CD8-positive, alpha-beta memory T cell (primary cell): Measurements from ENCODE around the gene GLB1L3. TPM values are rescaled to one million over a fixed set of nuclear protein-coding genes. Genes with fewer than 3 reads are reported as not detected.

Experiments
- CTCF ChIA-PET: fragments of 350-600 bp; sonication (Branson Sonifier 250); formaldehyde crosslinking; loops from one replicate; lab custom pipeline; 2021; ENCODE audit warnings: antibody characterized with exemption; lab: Charles Lee
- POLR2A ChIA-PET: fragments of 350-600 bp; sonication (Branson Sonifier 250); formaldehyde crosslinking; loops from one replicate; lab custom pipeline; 2021; ENCODE audit warnings: antibody characterized with exemption; lab: Charles Lee
- DNase-seq, 5 donors: peaks; one replicate each; pipeline versions ENCODE4 v3.0.0 to v3.0.0-alpha.2; 2020 to 2022; ENCODE audit warnings: mixed read lengths in 1 of 5
- H3K27ac ChIP-seq: one replicate; pipeline ENCODE4 v1.7.0; 2013; ENCODE audit warnings: low read depth, mild to moderate bottlenecking, low read length, moderate library complexity
- H3K27me3 ChIP-seq: 2 replicates; pipeline ENCODE4 v1.7.0; 2013; ENCODE audit warnings: low read length, mild to moderate bottlenecking; ENCODE audit not compliant: insufficient read depth, poor library complexity, severe bottlenecking
- H3K36me3 ChIP-seq: 2 replicates; pipeline ENCODE4 v1.7.0; 2013; ENCODE audit warnings: mild to moderate bottlenecking, low read length, moderate library complexity; ENCODE audit not compliant: insufficient read depth
- H3K4me1 ChIP-seq: 2 replicates; pipeline ENCODE4 v1.7.0; 2013; ENCODE audit warnings: mild to moderate bottlenecking, low read length, moderate library complexity; ENCODE audit not compliant: insufficient read depth
- H3K4me3 ChIP-seq: 2 replicates; pipeline ENCODE4 v1.7.0; 2013; ENCODE audit warnings: mild to moderate bottlenecking, low read length
- H3K9me3 ChIP-seq: 2 replicates; pipeline ENCODE4 v1.7.0; 2013; ENCODE audit warnings: mild to moderate bottlenecking, low read length
- H3K27ac Mint-ChIP-seq, 8 donors: one replicate each; pipeline ENCODE4 v1.8.0; 2020 to 2021; ENCODE audit warnings: mixed read lengths in 8 of 8, mild to moderate bottlenecking in 6 of 8, inconsistent platforms in 3 of 8, moderate library complexity in 3 of 8
- H3K27me3 Mint-ChIP-seq, 2 donors: one replicate each; pipeline ENCODE4 v1.8.0; 2020 to 2021; ENCODE audit warnings: mixed read lengths in 2 of 2, mild to moderate bottlenecking in 1 of 2, moderate library complexity in 1 of 2
- H3K36me3 Mint-ChIP-seq, 3 donors: one replicate each; pipeline ENCODE4 v1.8.0; 2020 to 2021; ENCODE audit warnings: mixed read lengths in 3 of 3, inconsistent platforms in 1 of 3, mild to moderate bottlenecking in 1 of 3
- H3K4me1 Mint-ChIP-seq, 3 donors: one replicate each; pipeline ENCODE4 v1.8.0; 2020 to 2021; ENCODE audit warnings: mixed read lengths in 3 of 3, inconsistent platforms in 1 of 3, mild to moderate bottlenecking in 1 of 3
- H3K4me3 Mint-ChIP-seq, 7 donors: one replicate each; pipeline ENCODE4 v1.8.0; 2020 to 2021; ENCODE audit warnings: mixed read lengths in 7 of 7, mild to moderate bottlenecking in 6 of 7, moderate library complexity in 4 of 7, inconsistent platforms in 2 of 7
- H3K9me3 Mint-ChIP-seq, 5 donors: one replicate each; pipeline ENCODE4 v1.8.0; 2020 to 2022; ENCODE audit warnings: mixed read lengths in 5 of 5, mild to moderate bottlenecking in 3 of 5, moderate library complexity in 2 of 5, inconsistent platforms in 1 of 5
- polyA plus RNA-seq: library from polyadenylated mRNA; unstranded; fragments of 300-500 nt; fragmentation: Illumina TruSeq; gene quantifications from one replicate; pipeline ENCODE4 v1.2.3, GENCODE V29; 2021
- total RNA-seq, 2 experiments: library from RNA; stranded (reverse); gene quantifications; one replicate each; pipeline ENCODE4 v1.2.3, GENCODE V29; 2021

GLB1L3 gene
- total and polyA plus RNA-seq, 3 experiments from 2014 or later: 2.0 to 3.0 (median 2.3) TPM

DNA sequence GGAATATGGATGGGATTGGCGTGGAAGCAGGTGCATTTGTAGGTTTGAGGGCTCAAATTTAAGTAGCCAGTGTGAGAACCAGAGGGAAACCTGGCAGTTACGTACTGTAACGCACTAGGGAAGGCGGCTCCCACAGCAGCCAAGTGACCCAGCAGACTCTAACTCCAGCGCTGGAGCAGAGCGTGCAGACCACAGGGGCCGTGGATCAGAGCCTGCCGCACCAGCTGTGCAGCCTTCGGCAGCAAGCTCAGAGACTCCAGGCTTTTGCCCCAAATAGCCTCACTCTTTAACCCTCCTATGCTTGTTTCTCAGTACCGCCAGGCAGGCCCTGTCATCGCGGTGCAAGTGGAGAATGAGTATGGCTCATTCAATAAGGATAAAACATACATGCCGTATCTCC lies 12.3 kb downstream of the GLB1L3 start:
- no peaks in the 10 kb centered on the region for H3K4me1 ChIP-seq
- H3K27ac Mint-ChIP-seq: no peak overlapping the region
- no peaks in the 10 kb centered on the region for H3K4me1 Mint-ChIP-seq
- H3K4me3 ChIP-seq: no peak overlapping the region
- H3K9me3 Mint-ChIP-seq: no peaks in the 10 kb centered on the region
- no peak for DNase-seq
- peaks cover 0 to 9% of the 10 kb centered on the region in 2 donors for H3K27me3 Mint-ChIP-seq
- no peak overlapping the region for H3K27ac ChIP-seq
- H3K9me3 ChIP-seq: no peaks in the 10 kb centered on the region
- POLR2A ChIA-PET: no interaction called here
- no peaks in the 10 kb centered on the region for H3K27me3 ChIP-seq
- no peaks in the 10 kb centered on the region for H3K36me3 ChIP-seq
- H3K36me3 Mint-ChIP-seq: no peaks in the 10 kb centered on the region
- H3K4me3 Mint-ChIP-seq: no peak overlapping the region
- CTCF ChIA-PET: interaction anchor here (0.9 kb wide), 1 partner anchor 11 kb away, joined by 3 read pairs; no protein-coding TSS in a partner anchor

GRCh38 chr11:134289167-134289566 lies 13.0 kb downstream of the GLB1L3 start:
- H3K36me3 ChIP-seq: no peaks in the 10 kb centered on the region
- POLR2A ChIA-PET: no interaction called here

DNA sequence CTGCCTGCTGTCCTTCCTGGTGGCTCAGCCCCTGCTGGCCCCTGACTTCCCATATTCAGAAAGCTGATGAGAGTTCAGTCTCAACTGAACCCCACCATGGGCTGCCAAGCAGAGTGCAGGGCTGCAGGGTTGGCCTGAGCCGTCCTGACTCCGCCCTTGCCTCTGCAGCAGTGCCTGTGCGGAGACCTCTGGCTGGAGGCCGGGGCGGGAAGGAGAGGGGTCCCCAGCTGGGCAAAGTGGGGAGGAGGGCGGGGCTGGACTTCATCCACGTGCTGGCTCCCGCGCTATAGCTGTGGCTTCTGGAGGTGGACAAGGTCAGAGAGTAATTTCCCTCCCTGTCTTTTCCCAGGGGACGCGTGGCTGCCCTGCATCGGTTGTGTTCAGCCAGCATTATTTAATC lies 13.6 kb downstream of the GLB1L3 start:
- Histone ChIP-seq H3K27ac (no peak overlapping the region), H3K9me3 (no peaks in the 10 kb centered on the region), H3K27me3 (no peaks in the 10 kb centered on the region), H3K4me1 (no peaks in the 10 kb centered on the region), H3K36me3 (no peaks in the 10 kb centered on the region), H3K4me3 (no peak overlapping the region)
- Mint-ChIP-seq H3K27ac (peak overlapping the region in 1 of 8 donors; percentile 78), H3K4me1 (no peaks in the 10 kb centered on the region), H3K9me3 (no peaks in the 10 kb centered on the region), H3K4me3 (no peak overlapping the region), H3K36me3 (no peaks in the 10 kb centered on the region), H3K27me3 (peaks cover 4 to 12% of the 10 kb centered on the region in 2 donors)
- ChIA-PET POLR2A (no interaction called here), CTCF (no interaction called here)
- DNase-seq: no peak

More at GRCh38 chr11:134289167-134289566, 13.0 kb downstream of the GLB1L3 start:
- Mint-ChIP-seq H3K4me3 (no peak overlapping the region), H3K27ac (no peak overlapping the region), H3K27me3 (peaks cover 0 to 12% of the 10 kb centered on the region in 2 donors), H3K4me1 (no peaks in the 10 kb centered on the region), H3K36me3 (no peaks in the 10 kb centered on the region), H3K9me3 (no peaks in the 10 kb centered on the region)
- Histone ChIP-seq H3K9me3 (no peaks in the 10 kb centered on the region), H3K27ac (no peak overlapping the region), H3K4me3 (no peak overlapping the region), H3K4me1 (no peaks in the 10 kb centered on the region), H3K27me3 (no peaks in the 10 kb centered on the region)
- CTCF ChIA-PET: no interaction called here
- DNase-seq: no peak

DNA sequence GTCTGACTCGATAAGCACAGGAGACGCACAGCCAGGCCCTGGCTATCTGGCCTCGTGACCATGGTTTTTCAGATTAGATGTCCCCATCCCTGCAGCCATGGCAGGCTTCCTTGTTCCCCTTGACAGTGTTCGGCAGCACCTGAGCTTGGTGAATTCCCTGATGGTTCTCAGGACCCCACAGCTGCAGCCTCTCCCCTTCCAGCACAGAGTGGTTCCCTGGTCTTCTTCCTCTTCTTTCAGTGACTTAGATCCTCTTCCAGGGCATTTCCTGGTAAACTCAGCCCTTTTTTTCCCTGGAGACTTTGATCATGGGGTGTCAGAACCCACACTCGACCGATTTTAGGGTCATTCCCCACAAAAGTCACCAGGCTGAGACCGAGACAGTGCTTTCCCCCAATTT lies 14.5 kb downstream of the GLB1L3 start:
- ChIA-PET POLR2A (no interaction called here), CTCF (no interaction called here)
- H3K36me3 ChIP-seq: no peaks in the 10 kb centered on the region
- Mint-ChIP-seq H3K9me3 (no peaks in the 10 kb centered on the region), H3K4me3 (no peak overlapping the region), H3K27me3 (peaks cover 4 to 8% of the 10 kb centered on the region in 2 donors), H3K4me1 (no peaks in the 10 kb centered on the region), H3K36me3 (no peaks in the 10 kb centered on the region), H3K27ac (peak overlapping the region in 1 of 8 donors; percentile 56)
- no peaks in the 10 kb centered on the region for H3K9me3 ChIP-seq
- no peaks in the 10 kb centered on the region for H3K4me1 ChIP-seq
- no peaks in the 10 kb centered on the region for H3K27me3 ChIP-seq
- no peak overlapping the region for H3K27ac ChIP-seq
- H3K4me3 ChIP-seq: no peak overlapping the region
- DNase-seq: no peak

- H3K36me3 ChIP-seq: no peaks in the 10 kb centered on the region
- ChIA-PET CTCF (no interaction called here), POLR2A (no interaction called here)
- H3K27me3 Mint-ChIP-seq: peaks cover 4 to 8% of the 10 kb centered on the region in 2 donors
- no peak overlapping the region for H3K4me3 Mint-ChIP-seq
- no peaks in the 10 kb centered on the region for H3K9me3 Mint-ChIP-seq
- no peaks in the 10 kb centered on the region for H3K27me3 ChIP-seq
- H3K4me1 Mint-ChIP-seq: no peaks in the 10 kb centered on the region
- H3K9me3 ChIP-seq: no peaks in the 10 kb centered on the region
- DNase-seq: no peak
- H3K27ac Mint-ChIP-seq: no peak overlapping the region
- H3K4me3 ChIP-seq: no peak overlapping the region
- no peaks in the 10 kb centered on the region for H3K4me1 ChIP-seq
- H3K36me3 Mint-ChIP-seq: no peaks in the 10 kb centered on the region
- no peak overlapping the region for H3K27ac ChIP-seq
Observed at GRCh38 chr11:134291196-134291595, 15.0 kb downstream of the GLB1L3 start.

DNA sequence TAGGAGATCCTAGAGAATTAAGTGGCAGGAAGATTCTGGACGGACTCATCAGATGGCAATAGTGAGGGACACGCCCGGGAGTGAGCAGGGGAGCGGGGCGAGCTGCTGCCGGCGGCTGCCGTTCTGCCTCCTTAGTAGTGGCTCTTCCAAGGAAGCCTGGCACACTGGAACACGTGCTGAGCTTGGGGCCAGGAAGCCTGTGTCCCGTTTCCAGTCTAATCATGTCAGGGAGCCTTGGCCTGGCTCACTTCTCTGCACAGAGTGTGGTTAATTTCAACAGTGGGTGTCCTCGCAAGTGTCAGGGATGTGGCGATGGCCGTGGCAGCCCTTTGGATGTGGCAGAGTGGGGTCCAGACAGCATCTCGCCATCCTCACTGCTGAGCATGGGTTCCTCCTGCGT lies 16.5 kb downstream of the GLB1L3 start:
- Mint-ChIP-seq H3K27me3 (peaks cover 4 to 8% of the 10 kb centered on the region in 2 donors), H3K9me3 (no peaks in the 10 kb centered on the region), H3K27ac (no peak overlapping the region), H3K4me1 (no peaks in the 10 kb centered on the region), H3K36me3 (no peaks in the 10 kb centered on the region), H3K4me3 (no peak overlapping the region)
- POLR2A ChIA-PET: no interaction called here
- no peaks in the 10 kb centered on the region for H3K27me3 ChIP-seq
- CTCF ChIA-PET: interaction anchor here (1.1 kb wide), 1 partner anchor 17 kb away, joined by 3 read pairs; no protein-coding TSS in a partner anchor
- H3K9me3 ChIP-seq: no peaks in the 10 kb centered on the region
- DNase-seq: no peak
- H3K36me3 ChIP-seq: no peaks in the 10 kb centered on the region
- H3K4me3 ChIP-seq: no peak overlapping the region
- H3K27ac ChIP-seq: no peak overlapping the region
- H3K4me1 ChIP-seq: no peaks in the 10 kb centered on the region

DNA sequence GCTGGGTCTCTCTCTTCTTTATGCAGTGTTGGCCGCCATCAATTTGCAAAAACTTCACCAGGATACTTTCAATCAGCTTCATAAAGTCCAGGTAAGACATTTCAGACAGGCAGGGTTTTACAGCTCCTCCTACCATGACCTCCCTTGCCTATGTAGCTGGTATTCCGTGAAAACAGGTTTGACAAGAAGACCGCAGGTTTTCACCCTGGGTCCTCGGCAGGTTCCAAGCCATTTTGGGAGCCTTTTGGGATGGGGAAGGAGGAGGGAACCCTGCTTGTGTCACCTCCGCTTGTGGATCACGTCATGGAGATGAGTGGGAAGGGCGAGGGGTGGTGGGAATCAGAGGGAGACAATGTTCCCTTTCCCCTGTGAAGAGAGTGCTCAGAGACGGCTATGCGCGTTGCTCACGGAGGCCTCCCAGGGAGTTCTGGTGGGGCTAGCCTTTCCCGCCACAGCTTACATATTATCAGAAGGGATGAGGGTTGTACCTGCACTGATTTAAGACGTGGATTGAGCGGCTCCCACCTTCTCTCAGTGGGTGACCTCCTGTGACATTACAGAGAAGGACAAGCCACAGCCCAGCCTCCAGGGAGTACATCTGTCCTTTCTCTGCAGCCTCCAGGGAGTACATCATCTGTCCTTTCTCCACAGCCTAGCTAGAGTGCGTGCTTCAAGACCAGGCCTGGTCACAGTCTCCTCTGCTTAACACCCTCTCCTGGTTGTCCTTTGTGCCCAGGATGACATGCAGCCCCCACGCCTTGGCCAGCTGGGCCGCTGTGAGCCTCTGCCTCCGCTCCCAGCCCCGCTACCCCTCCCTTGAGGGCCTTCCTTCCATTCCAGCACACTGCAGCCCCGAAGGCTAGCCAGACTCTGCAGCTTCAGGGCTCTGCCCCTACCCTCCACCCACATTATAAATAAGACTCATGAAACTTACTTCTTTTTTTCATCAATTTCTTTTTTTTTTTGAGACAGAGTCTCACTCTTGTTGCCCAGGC lies 17.2 kb downstream of the GLB1L3 start:
- H3K4me3 Mint-ChIP-seq: no peak overlapping the region
- Histone ChIP-seq H3K4me3 (no peak overlapping the region), H3K27me3 (no peaks in the 10 kb centered on the region), H3K4me1 (no peaks in the 10 kb centered on the region), H3K9me3 (no peaks in the 10 kb centered on the region), H3K27ac (no peak overlapping the region), H3K36me3 (no peaks in the 10 kb centered on the region)
- no peak overlapping the region for H3K27ac Mint-ChIP-seq
- H3K9me3 Mint-ChIP-seq: no peaks in the 10 kb centered on the region
- no peaks in the 10 kb centered on the region for H3K4me1 Mint-ChIP-seq
- ChIA-PET CTCF (interaction anchor here (1.1 kb wide), 1 partner anchor 18 kb away, joined by 3 read pairs; no protein-coding TSS in a partner anchor), POLR2A (no interaction called here)
- H3K36me3 Mint-ChIP-seq: no peaks in the 10 kb centered on the region
- DNase-seq: no peak
- peaks cover 4 to 8% of the 10 kb centered on the region in 2 donors for H3K27me3 Mint-ChIP-seq

DNA sequence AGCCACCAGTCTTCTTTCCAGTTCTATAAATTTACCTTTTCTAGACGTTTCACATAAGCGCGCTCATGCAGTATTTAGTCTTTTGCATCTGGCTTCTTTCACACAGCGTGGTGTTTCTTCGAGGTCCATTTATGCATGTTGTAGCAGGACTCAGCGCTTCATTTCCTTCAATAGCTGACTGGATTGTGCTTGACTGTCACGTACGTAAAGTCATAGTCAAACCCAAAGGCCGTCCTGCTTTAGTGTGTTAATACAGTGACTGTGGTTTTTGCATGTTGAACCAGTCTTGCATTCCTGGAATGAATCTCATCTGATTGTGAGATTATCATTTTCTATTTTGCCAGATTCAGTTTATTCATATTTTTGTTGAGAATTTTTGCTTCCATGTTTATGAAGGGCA lies 18.5 kb downstream of the GLB1L3 start:
- CTCF ChIA-PET: no interaction called here
- Mint-ChIP-seq H3K4me1 (no peaks in the 10 kb centered on the region), H3K4me3 (no peak overlapping the region), H3K27me3 (peaks cover 4 to 8% of the 10 kb centered on the region in 2 donors), H3K36me3 (no peaks in the 10 kb centered on the region), H3K27ac (peak overlapping the region in 2 of 8 donors; percentile 31 to 94), H3K9me3 (no peaks in the 10 kb centered on the region)
- no peaks in the 10 kb centered on the region for H3K4me1 ChIP-seq
- H3K36me3 ChIP-seq: no peaks in the 10 kb centered on the region
- DNase-seq: no peak
- H3K27ac ChIP-seq: no peak overlapping the region
- H3K4me3 ChIP-seq: no peak overlapping the region
- POLR2A ChIA-PET: no interaction called here
- no peaks in the 10 kb centered on the region for H3K9me3 ChIP-seq
- H3K27me3 ChIP-seq: no peaks in the 10 kb centered on the region
